NCI-H748 (cell line): ENCODE results near the gene SPG21.

Experiments
- DNase-seq: peaks from one replicate; lab custom pipeline; 2025; ENCODE audit not compliant: unreplicated experiment; lab: John Stamatoyannopoulos, UW

SPG21 gene

GRCh38 chr15:64991536-64992135 is 1.9 kb upstream of the SPG21 start:
- DNase-seq, result no peak

GRCh38 chr15:64990168-64990470 is 405 bp upstream of the SPG21 start:
- no peak for DNase-seq

GRCh38 chr15:64987136-64987535 is 2.6 kb downstream of the SPG21 start:
- no peak for DNase-seq

GRCh38 chr15:64985366-64986033 is 4.2 kb downstream of the SPG21 start:
- DNase-seq, result no peak

- no peak for DNase-seq
Observed at GRCh38 chr15:64982472-64982871, 7.2 kb downstream of the SPG21 start.

GRCh38 chr15:64981812-64982431 is 7.8 kb downstream of the SPG21 start:
- DNase-seq, result no peak

- no peak for DNase-seq
Observed at GRCh38 chr15:64979252-64979710, 10.4 kb downstream of the SPG21 start.

GRCh38 chr15:64975390-64975789 is 14.3 kb downstream of the SPG21 start:
- no peak for DNase-seq

- no peak for DNase-seq
Observed at GRCh38 chr15:64970698-64971097, 19.0 kb downstream of the SPG21 start.

GRCh38 chr15:64969401-64969800 is 20.3 kb downstream of the SPG21 start:
- DNase-seq, result no peak

- no peak for DNase-seq
Observed at GRCh38 chr15:64961013-64961412, 28.7 kb downstream of the SPG21 start.

GRCh38 chr15:64960153-64960552 is 29.6 kb downstream of the SPG21 start:
- no peak for DNase-seq

- DNase-seq, result no peak
Observed at GRCh38 chr15:64959128-64959527, 30.6 kb downstream of the SPG21 start.

GRCh38 chr15:64954395-64954794 is 35.3 kb downstream of the SPG21 start:
- no peak for DNase-seq

- no peak for DNase-seq
Observed at GRCh38 chr15:64951777-64952418, 37.8 kb downstream of the SPG21 start.

- DNase-seq, result peak; percentile 14
Observed at GRCh38 chr15:64950888-64951287, 38.8 kb downstream of the SPG21 start.

GRCh38 chr15:64949383-64950186 is 40.1 kb downstream of the SPG21 start:
- DNase-seq, result no peak

GRCh38 chr15:64948916-64949315 is 40.8 kb downstream of the SPG21 start:
- DNase-seq, result peak; percentile 17

- DNase-seq, result no peak
Observed at GRCh38 chr15:64947211-64947610, 42.5 kb downstream of the SPG21 start.

- no peak for DNase-seq
Observed at GRCh38 chr15:64944961-64945360, 44.8 kb downstream of the SPG21 start.

GRCh38 chr15:64943512-64944225 is 46.0 kb downstream of the SPG21 start:
- DNase-seq, result no peak
